Fibroblast of skin of right quadriceps (primary cell): ENCODE measurements around the gene CTTNBP2NL.
"Not testable (repeated sequence)": the region's sequence is repeated elsewhere in the genome, so short reads cannot be mapped to it uniquely, and the experiment has no call there.

ENCODE experiments used
- DNase-seq: peaks from one replicate; pipeline ENCODE4 v3.0.0-alpha.2; 2013

CTTNBP2NL gene

DNA sequence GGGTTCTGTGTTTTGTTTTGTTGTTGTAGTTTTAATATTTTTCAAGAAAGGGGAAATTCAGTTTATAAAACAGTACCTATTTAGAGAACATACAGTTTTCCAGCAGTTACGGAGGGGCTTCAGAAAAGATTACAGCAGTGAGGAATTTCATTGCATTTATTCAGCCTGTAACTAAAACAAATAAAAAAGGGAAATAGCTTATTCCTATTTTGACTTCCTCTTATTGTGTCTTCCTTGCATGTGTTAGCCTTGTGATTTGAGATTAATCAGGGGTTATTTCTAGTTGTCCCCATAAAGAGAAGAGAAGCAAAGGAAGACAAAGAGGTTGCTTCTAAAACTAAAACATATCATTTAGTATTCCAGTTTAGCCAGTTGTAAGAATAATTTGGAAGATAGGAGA lies 35.0 kb downstream of the CTTNBP2NL start:
- no peak for DNase-seq

DNA sequence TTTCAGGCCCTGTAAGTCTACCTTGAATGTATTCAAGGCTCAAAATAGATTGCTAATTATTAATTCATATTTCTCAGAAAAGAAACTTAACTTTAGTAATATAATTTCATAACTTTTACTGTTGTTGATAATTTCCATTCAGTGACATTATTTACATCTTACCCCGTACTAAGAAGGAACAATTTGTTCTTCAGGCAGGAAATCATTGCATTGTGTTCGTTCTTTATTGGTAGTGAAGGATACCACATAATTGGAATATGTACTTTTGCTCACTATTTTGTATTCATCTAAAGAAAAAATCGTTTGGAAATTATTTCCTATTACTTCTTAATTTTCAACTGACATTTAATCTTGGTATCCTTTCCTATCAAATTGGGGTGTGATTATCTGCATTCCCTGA lies 39.4 kb downstream of the CTTNBP2NL start:
- DNase-seq = no peak

GRCh38 chr1:112436384-112437156 lies 40.6 kb downstream of the CTTNBP2NL start:
- DNase-seq = no peak

GRCh38 chr1:112438156-112438555 lies 42.1 kb downstream of the CTTNBP2NL start:
- not testable (repeated sequence) for DNase-seq

- DNase-seq = no peak
Measured at GRCh38 chr1:112439592-112439991, 43.6 kb downstream of the CTTNBP2NL start.

DNA sequence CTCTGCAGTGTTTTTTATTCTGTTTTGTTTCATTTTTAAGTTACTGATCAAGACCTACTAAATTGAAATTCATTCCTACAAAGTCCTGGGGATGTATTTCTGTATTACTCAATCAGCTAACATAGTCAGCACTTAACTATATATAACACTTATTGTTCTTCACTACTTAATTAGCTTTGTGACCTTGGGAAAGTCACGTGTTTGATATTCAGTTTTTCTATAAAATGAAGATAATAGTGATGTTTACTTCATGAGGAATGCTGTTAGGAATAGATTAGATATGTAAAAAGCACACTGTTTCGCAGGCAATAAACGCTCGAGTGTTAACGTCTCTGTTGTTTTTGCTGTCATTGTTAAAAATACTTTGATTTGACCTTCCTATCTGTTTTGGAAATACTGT lies 44.6 kb downstream of the CTTNBP2NL start:
- no peak for DNase-seq

DNA sequence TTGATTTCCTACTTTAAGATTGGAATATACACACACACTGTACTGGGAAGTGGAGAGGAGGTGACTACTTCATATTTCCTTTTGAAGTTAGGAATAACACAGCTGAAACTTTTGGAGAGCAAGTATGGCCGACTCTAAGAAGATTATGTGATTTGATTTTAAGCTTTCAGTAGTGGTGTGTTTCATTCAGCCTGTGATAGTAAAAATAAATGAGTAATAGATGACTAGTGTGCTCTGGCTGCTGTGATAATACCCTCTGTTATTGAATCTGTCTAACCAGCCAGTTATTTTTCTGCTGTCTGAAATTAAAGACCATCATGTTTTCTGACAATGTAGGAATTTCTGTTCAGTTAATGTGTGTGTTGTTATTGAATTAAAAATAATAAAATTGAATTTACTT lies 48.3 kb downstream of the CTTNBP2NL start:
- DNase-seq = peak; percentile 66

DNA sequence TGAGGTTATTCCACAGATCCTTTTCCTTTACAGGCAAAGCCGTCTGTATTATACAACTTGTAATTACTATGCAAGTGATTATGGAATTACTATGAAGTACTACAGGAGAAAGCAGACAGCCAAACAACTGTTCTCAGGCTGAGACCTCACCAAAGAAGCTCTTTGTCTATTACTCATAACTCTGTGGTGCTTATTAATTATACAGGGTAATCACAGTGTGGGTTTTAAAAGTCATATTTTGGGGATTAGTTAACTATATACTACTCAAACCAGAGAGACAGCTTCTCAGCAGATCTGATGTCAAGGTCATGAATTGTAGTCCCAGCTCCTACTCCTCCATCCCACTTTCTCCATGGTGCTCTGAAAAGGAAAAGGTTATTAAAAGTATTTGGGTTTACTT lies 49.6 kb downstream of the CTTNBP2NL start:
- DNase-seq = peak; percentile 46

GRCh38 chr1:112446411-112446810 lies 50.4 kb downstream of the CTTNBP2NL start:
- DNase-seq = no peak

GRCh38 chr1:112448904-112449629 lies 53.1 kb downstream of the CTTNBP2NL start:
- DNase-seq = no peak

- no peak for DNase-seq
Measured at GRCh38 chr1:112449630-112449983, 53.6 kb downstream of the CTTNBP2NL start.

GRCh38 chr1:112450773-112451172 lies 54.8 kb downstream of the CTTNBP2NL start:
- no peak for DNase-seq

- DNase-seq = not testable (repeated sequence)
Measured at GRCh38 chr1:112451301-112451700, 55.3 kb downstream of the CTTNBP2NL start.

GRCh38 chr1:112453876-112454275 lies 57.9 kb downstream of the CTTNBP2NL start:
- DNase-seq = no peak

DNA sequence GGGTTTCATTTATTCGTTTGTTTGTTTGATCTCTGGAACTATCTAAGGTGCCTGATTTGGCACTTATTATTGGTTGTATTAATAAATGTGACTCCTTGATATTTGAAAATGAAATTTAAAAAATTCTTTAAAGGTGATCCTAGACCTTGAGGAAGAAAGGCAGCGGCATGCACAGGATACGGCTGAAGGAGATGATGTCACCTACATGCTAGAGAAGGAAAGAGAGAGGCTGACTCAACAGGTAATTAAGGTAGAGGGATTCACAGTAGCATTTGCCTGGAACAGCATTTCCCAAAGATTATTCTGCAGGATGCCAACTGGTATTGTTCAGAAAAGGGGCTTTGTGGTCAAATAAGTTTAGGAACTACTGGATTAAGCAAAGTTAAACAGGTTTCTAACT lies 58.3 kb downstream of the CTTNBP2NL start:
- DNase-seq = no peak

- DNase-seq = peak; percentile 54
Measured at GRCh38 chr1:112457241-112457640, 61.2 kb downstream of the CTTNBP2NL start.

DNA sequence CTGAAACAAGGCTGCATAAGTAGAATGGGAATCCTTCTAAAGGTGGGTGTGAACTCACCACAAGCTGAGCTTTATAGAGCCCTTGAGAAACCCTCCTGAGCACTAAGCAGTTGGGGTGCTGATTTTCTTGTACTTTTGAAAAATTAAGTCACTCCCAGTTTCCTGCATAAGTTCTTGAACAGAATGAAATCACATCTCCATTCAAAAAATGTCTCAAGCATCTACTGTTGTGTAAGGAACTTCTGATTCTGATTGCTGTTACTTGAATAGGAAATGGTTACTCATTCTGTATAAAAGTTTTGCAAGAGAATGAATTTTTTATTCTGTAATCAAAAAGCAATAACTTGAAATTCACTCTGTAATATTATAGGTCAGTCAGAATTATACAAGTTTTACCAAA lies 61.9 kb downstream of the CTTNBP2NL start:
- no peak for DNase-seq

DNA sequence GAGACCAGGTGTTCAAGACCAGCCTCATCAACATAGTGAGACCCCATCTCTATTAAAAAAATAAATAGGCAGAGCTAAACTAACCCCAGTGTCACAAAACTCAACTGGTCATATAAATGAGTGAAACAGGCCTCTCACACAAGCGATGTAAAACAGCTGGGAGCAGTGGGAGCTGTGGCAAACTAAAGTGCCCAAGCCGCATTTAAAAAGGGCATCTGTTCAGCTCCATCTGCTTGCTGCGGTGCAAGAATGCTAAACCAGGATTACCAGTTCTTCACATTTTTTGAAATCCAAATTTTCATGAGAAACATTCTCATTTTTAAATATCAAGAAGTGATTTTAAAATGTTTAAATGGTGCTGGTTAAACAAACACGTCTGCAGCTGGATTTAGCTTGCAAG lies 62.7 kb downstream of the CTTNBP2NL start:
- no peak for DNase-seq

DNA sequence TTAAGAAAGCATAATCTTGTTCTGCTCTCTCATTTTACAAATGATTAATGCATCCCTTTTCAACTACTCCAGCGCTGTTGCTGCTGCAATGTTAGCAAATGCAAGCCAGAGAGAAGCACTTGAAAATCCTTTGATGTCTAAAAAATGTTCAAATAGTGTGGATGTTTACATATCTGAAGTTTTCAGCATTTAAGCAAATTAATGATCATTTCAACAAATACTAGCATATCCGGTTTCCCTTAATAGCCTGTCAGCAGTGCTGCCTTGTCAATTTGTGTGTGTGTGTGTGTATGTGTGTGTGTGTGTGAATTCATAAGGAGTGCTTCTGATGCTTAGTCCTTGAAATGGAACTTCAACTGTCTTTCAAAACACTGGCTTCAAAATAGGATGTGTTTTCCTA lies 64.6 kb downstream of the CTTNBP2NL start:
- DNase-seq = no peak

GRCh38 chr1:112461200-112461871 lies 65.3 kb downstream of the CTTNBP2NL start:
- DNase-seq = no peak

DNA sequence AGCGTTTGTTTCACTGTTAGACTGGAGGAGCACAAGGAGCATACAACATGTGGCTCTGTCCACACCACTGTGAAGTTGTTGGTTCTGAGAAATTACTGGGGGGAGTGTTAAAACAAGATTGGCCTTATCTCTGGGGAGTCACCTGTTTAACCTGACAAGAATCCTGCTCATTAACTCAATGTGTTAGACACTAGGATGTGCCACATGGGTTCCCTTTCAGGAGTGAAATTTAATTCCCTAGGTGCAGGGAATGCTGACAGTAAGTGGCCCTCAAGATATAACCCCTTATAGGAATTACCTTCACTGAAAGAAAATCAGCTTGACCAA lies 66.9 kb downstream of the CTTNBP2NL start:
- no peak for DNase-seq

DNA sequence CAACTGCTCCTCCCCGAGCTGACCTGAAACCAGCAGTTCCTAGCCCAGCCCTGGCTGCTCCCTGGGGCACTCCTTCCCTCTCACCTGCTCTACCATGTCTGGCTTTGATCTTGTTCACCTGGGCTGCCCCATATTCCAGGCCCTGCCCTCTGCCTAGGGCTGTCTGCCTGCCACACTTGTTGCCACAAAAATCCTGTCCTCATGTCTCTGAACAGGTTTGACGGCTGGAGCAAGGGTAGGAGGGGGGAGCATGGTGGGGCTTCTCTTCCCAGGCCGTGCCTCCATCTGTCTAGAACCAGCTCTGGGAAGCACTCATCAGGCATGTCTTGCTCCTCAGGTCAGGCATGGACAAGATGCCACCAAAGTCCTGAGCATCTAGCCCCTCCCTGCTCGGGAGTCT lies 68.5 kb downstream of the CTTNBP2NL start:
- DNase-seq = no peak

DNA sequence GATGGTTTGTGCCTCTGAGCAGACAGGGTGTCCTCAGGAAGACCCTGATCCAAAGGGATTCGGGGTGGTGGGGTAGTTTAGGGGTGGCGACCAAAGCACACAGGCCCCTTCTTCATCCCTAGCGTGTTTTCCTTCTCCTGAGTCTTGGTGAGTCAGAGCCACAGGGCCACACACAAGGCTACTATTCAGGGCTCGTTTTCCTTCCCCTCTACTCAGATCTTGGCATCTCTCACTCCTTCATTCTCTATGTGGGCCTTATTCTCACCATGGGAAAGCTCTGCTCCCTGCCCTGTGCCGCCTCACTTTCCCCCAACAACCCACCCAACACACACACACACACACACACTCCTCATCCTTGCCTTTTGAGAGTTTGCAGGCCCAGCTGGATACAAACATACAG lies 69.1 kb downstream of the CTTNBP2NL start:
- DNase-seq = peak; percentile 54

DNA sequence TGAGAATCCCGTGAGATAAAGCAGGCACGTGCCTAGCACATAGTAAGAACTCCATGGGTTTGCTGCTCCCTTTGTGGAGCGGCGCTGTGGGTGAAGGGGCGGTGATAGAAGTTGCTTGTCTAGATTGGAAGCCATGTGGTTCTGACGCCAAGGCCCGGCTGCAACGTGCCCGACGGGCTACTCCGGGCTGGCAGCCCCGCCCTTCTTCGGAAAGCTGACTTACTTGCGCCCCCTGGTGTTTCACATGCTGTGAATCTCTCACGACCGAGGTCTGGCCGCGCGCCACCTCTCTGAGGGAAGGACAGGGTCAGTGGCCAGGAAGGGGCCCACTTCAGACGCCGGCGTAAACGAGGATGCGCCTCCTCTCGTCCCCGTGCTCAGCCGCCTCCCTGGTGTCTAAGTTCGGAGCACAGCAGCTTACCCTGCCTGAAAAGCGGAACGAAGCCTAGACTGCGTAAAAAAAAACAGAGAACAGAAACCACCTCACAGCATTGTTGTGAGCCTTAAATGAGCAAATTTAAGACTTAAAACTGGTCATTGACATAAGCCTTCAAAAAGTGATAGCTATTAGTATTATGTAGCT lies 70.2 kb downstream of the CTTNBP2NL start:
- peak; percentile 91 for DNase-seq
